Measurements from ENCODE around the gene DACH1.

The DACH1 gene

DNA sequence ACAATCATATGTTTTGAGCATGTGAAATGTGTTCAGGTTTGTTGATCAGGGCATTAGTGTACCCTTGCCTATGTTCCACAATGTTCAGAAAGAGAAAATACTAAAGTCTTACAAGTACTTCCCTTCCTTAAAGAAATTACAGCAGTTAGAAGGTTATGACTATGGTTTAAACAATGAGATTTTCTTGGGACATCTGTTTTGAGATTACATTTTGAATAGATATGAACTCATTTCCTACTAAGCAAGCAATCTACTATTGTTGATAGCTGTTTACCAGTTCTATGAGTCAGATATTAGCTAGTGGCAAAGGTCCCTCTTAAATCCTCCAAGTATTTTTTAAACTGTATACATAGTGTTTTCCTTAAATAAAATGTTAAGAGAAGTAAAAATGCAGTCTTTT lies 241.3 kb downstream of the DACH1 start:
- no peak overlapping the region for H3K4me3 ChIP-seq (ENCODE audit: low read depth, low read length)
- H3K9me3 ChIP-seq (ENCODE audit: control insufficient read depth, insufficient read depth, low read depth, low read length) = no peaks in the 10 kb centered on the region
- no peak overlapping the region for H3K27ac ChIP-seq (ENCODE audit: extremely low read depth, low read depth, low read length)
- no peak for TF ChIP-seq ATF2 (tag by site-specific recombination; IDR thresholded peaks at IDR 0.05; ENCODE audit: low read depth)
- no peak for TF ChIP-seq ZNF112 (tag by site-specific recombination; IDR thresholded peaks at IDR 0.05)
- TF ChIP-seq REPIN1 (tag by site-specific recombination; IDR thresholded peaks at IDR 0.05; ENCODE audit: low read depth) = no peak
- no peak for TF ChIP-seq KLF10 (tag by site-specific recombination; IDR thresholded peaks at IDR 0.05)
- TF ChIP-seq ZNF184 (tag by site-specific recombination; IDR thresholded peaks at IDR 0.05) = no peak
- TF ChIP-seq BCL11B (tag by site-specific recombination; IDR thresholded peaks at IDR 0.05; ENCODE audit: low read depth) = no peak
- TF ChIP-seq ZNF394 (tag by site-specific recombination; IDR thresholded peaks at IDR 0.05; ENCODE audit: borderline replicate concordance) = no peak
- no peak for TF ChIP-seq ZSCAN16 (tag by site-specific recombination; IDR thresholded peaks at IDR 0.05)
- TF ChIP-seq ZNF510 (tag by site-specific recombination; IDR thresholded peaks at IDR 0.05; ENCODE audit: insufficient replicate concordance) = no peak
- no peak for TF ChIP-seq PRDM1 (tag by site-specific recombination; IDR thresholded peaks at IDR 0.05)
- TF ChIP-seq ZNF677 (tag by site-specific recombination; IDR thresholded peaks at IDR 0.05) = no peak
- no peak for TF ChIP-seq ZNF121 (tag by site-specific recombination; IDR thresholded peaks at IDR 0.05)
- TF ChIP-seq, protein P1, sequence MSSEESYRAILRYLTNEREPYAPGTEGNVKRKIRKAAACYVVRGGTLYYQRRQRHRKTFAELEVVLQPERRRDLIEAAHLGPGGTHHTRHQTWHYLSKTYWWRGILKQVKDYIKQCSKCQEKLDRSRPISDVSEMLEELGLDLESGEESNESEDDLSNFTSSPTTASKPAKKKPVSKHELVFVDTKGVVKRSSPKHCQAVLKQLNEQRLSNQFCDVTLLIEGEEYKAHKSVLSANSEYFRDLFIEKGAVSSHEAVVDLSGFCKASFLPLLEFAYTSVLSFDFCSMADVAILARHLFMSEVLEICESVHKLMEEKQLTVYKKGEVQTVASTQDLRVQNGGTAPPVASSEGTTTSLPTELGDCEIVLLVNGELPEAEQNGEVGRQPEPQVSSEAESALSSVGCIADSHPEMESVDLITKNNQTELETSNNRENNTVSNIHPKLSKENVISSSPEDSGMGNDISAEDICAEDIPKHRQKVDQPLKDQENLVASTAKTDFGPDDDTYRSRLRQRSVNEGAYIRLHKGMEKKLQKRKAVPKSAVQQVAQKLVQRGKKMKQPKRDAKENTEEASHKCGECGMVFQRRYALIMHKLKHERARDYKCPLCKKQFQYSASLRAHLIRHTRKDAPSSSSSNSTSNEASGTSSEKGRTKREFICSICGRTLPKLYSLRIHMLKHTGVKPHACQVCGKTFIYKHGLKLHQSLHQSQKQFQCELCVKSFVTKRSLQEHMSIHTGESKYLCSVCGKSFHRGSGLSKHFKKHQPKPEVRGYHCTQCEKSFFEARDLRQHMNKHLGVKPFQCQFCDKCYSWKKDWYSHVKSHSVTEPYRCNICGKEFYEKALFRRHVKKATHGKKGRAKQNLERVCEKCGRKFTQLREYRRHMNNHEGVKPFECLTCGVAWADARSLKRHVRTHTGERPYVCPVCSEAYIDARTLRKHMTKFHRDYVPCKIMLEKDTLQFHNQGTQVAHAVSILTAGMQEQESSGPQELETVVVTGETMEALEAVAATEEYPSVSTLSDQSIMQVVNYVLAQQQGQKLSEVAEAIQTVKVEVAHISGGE (tag by site-specific recombination; conservative IDR thresholded peaks at IDR 0.05; ENCODE audit: low read depth) = no peak
- no peak for TF ChIP-seq ZNF791 (tag by site-specific recombination; IDR thresholded peaks at IDR 0.05)
- TF ChIP-seq, protein P2, sequence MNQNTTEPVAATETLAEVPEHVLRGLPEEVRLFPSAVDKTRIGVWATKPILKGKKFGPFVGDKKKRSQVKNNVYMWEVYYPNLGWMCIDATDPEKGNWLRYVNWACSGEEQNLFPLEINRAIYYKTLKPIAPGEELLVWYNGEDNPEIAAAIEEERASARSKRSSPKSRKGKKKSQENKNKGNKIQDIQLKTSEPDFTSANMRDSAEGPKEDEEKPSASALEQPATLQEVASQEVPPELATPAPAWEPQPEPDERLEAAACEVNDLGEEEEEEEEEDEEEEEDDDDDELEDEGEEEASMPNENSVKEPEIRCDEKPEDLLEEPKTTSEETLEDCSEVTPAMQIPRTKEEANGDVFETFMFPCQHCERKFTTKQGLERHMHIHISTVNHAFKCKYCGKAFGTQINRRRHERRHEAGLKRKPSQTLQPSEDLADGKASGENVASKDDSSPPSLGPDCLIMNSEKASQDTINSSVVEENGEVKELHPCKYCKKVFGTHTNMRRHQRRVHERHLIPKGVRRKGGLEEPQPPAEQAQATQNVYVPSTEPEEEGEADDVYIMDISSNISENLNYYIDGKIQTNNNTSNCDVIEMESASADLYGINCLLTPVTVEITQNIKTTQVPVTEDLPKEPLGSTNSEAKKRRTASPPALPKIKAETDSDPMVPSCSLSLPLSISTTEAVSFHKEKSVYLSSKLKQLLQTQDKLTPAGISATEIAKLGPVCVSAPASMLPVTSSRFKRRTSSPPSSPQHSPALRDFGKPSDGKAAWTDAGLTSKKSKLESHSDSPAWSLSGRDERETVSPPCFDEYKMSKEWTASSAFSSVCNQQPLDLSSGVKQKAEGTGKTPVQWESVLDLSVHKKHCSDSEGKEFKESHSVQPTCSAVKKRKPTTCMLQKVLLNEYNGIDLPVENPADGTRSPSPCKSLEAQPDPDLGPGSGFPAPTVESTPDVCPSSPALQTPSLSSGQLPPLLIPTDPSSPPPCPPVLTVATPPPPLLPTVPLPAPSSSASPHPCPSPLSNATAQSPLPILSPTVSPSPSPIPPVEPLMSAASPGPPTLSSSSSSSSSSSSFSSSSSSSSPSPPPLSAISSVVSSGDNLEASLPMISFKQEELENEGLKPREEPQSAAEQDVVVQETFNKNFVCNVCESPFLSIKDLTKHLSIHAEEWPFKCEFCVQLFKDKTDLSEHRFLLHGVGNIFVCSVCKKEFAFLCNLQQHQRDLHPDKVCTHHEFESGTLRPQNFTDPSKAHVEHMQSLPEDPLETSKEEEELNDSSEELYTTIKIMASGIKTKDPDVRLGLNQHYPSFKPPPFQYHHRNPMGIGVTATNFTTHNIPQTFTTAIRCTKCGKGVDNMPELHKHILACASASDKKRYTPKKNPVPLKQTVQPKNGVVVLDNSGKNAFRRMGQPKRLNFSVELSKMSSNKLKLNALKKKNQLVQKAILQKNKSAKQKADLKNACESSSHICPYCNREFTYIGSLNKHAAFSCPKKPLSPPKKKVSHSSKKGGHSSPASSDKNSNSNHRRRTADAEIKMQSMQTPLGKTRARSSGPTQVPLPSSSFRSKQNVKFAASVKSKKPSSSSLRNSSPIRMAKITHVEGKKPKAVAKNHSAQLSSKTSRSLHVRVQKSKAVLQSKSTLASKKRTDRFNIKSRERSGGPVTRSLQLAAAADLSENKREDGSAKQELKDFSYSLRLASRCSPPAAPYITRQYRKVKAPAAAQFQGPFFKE (tag by site-specific recombination; IDR thresholded peaks at IDR 0.05; ENCODE audit: borderline replicate concordance) = no peak
- TF ChIP-seq ZBTB49 (tag by site-specific recombination; IDR thresholded peaks at IDR 0.05; ENCODE audit: low read depth) = no peak
- TF ChIP-seq ZNF391 (tag by site-specific recombination; IDR thresholded peaks at IDR 0.05; ENCODE audit: borderline replicate concordance, low read depth) = no peak
- CTCF ChIA-PET = no interaction called here
- no peaks in the 10 kb centered on the region for H3K4me1 ChIP-seq (ENCODE audit: control insufficient read depth, insufficient read depth, low read length)
- POLR2A ChIA-PET = no interaction called here
- no peaks in the 10 kb centered on the region for H3K36me3 ChIP-seq (ENCODE audit: control insufficient read depth in 2 of 2, insufficient read depth in 1 of 2, low read length in 2 of 2)
